Fibroblast of skin of back (primary cell): Measurements from ENCODE around the gene PCDHGC4. TPM values are rescaled to one million over a fixed set of nuclear protein-coding genes. Genes with fewer than 3 reads are reported as not detected.
A peak's percentile ranks its signal among the peaks of the same experiment; 100 is the strongest.

Source experiments
- DNase-seq: peaks from one replicate; pipeline ENCODE4 v3.0.0-alpha.2; 2013
- polyA plus RNA-seq, 2 experiments: library from polyadenylated mRNA; unstranded; fragments of 120-200 nt; gene quantifications; one replicate each; pipeline ENCODE4 v1.2.1, GENCODE V29; 2013; ENCODE audit not compliant: insufficient read length in 2 of 2

Gene PCDHGC4
- 0.68 TPM for polyA plus RNA-seq (2013, experiment 1 of 2; ENCODE audit: insufficient read length)
- polyA plus RNA-seq (2013, experiment 2 of 2; ENCODE audit: insufficient read length): 0.38 TPM

DNA sequence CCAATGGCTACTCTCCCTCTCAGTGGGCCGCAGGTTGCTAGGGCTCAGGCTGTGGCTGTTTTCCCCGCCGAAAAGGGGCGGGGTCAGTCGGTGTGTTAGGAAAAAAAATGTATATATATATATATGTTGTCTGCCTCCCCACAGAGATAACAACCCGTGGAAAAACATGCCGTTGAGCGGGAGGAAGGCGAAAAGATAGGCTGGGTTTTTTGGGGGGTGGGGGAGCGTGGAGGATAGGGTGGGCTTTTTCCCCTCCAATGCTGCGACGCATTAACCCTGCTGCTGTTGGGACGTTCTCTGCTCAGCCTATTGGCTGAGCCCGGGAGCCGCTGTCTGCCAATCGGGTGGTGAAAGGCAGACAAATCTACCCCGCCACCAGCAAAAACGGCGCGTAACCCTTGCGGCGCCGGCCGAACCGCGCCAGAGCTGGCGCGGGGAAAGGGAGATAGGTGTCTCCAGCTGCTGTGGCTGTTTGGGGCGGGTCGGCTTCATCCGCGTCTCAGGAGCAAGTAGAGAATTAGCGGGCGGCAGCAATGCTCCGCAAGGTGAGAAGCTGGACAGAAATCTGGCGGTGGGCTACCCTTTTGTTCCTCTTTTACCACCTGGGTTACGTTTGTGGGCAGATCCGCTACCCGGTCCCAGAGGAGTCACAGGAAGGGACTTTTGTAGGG is at the start of gene PCDHGC4:
PCDHGC4 (plus strand) TSS at position 390 of the 671 bp plus-strand sequence; CDS start at position 534, 144 bp downstream.
- peak; percentile 28 for DNase-seq

DNA sequence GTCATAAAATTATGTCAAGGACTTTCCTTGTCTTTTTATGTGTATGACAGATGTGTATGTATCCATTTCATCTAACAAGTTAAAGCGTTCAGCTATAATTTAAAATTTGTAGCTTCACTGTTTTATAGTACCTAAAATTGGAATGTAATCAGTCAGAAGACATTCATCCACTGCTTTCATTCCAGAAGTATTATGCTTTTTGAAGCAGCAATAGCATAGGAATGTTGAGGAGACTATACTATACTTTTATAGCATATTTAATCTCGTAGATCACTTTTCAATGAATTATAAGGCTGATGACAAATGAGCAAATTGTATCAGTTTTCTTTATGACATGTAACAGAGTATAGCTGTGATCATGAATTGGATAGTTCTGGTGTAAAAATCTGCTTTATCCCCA is 47.6 kb upstream of the PCDHGC4 start:
- DNase-seq: peak; percentile 77

DNA sequence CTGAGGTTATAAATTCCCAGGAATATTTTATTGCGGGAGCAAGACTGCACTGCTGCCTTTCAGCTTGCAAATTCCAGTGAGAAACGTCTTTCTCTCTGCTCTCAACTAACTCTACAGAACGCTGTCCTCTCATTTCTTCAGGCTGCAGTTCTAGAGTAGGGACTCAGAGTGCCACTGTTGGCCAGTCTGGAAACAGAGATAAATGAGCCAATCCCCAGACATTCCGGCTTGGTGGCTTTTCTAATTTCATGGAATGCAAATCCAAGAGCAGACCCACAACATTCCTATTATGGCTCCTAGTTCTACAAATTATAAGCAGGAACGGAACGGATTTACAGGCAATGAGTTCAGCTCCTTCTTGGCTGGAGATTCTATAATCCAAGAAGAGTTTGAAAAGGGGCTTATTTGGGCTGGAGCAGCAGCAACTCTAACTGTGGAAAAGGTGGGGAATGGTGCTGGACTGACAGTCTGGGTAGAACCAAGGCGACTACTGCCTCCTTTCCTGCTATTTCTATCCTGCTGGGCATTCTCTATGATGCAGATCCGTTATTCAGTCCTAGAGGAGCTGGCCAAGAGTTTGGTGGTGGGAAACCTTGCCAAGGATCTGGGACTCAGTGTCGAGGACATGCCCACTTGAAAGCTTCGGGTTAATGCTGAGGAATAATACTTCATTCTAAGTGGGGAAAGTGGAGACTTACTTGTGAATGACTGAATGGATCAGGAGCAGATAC is 45.3 kb upstream of the PCDHGC4 start:
- DNase-seq: peak; percentile 71

DNA sequence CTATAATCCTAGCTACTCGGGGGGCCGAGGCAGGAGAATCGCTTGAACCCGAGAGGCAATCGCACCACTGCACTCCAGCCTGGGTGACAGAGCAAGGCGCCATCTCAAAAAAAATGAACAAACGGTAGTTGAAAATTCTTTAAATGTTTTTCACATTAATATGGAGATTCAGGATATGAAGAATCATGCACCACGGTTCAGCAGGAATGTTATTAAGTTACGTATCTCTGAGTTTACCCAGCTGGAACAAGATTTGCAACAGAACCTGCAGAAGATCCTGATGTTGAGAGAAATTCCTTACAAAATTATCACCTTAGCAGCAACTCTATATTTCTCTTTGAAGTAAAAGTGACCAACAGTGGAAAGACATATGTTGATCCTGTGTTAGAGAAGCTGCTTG is 44.5 kb upstream of the PCDHGC4 start:
- DNase-seq: peak; percentile 28

DNA sequence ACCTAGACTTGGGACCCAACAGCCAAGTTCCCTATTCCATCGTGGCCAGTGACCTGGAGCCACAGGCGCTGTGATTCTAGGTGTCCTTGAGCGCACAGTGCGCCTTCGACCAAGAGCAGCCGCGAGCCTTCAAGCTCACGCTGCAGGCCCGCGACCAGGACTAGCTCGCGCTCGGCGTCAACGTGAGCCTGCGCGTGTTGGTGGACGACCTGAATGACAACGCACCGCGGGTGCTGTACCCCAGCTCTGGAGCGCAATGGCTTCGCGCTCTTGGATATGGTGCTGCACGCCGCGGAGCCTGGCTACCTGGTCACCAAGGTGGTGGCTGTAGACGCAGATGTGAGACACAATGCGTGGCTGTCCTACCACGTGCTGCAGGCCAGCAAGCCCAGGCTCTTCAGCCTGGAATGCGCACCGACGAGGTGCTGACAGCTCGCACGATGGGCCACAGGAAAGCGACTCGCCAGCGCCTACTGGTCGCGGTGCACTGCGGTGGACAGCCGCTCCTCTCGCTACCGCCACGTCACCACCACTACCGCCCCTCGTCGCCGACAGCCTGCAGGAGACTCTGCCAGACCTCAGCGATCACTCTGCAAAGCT is 43.2 kb upstream of the PCDHGC4 start:
- DNase-seq: no peak

DNA sequence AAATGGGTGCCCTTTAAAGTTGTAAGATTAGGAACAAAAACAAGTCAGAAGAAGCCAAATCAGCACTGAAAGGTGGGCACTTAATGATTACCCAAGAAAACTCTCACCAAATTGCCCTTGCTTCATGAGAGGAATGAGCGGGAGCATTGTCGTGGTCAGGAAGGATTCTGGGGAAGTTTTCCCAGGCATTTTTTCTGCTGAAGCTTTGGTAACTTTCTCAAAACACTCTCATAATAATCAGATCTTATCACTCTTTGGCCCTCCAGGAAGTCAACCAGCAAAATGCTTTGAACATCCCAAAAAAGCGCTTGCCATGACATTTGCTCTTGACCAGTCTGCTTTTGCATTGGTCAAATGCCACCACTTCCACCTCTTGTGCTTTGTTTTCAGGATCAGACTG is 19.5 kb upstream of the PCDHGC4 start:
- peak; percentile 60 for DNase-seq

DNA sequence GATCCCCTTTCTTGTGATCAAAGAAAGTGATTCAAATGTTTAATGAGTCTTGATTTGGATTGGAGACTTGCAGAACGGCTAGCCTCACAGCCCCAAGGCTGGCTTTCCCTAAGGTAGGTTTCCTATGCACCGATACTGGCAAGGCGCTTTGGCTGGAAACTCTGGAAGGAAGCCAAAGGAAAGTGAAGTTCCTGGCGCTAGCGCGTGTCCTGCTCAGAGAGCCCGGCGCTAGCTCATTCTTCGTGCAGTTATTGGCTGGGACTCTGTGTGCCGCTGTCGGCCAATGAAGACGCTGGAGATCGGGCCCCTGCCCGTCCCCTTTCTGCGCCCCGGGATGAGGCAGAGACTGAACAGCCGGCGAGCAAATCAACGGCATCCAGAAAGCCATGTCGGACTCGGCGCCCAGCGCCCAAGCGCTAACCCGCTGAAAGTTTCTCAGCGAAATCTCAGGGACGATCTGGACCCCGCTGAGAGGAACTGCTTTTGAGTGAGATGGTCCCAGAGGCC is 9.2 kb upstream of the PCDHGC4 start, which contains the start of gene PCDHGC3:
PCDHGC3 (plus strand) TSS at position 342 of the 507 bp plus-strand sequence; CDS start at position 493, 151 bp downstream.
- DNase-seq: peak; percentile 96

DNA sequence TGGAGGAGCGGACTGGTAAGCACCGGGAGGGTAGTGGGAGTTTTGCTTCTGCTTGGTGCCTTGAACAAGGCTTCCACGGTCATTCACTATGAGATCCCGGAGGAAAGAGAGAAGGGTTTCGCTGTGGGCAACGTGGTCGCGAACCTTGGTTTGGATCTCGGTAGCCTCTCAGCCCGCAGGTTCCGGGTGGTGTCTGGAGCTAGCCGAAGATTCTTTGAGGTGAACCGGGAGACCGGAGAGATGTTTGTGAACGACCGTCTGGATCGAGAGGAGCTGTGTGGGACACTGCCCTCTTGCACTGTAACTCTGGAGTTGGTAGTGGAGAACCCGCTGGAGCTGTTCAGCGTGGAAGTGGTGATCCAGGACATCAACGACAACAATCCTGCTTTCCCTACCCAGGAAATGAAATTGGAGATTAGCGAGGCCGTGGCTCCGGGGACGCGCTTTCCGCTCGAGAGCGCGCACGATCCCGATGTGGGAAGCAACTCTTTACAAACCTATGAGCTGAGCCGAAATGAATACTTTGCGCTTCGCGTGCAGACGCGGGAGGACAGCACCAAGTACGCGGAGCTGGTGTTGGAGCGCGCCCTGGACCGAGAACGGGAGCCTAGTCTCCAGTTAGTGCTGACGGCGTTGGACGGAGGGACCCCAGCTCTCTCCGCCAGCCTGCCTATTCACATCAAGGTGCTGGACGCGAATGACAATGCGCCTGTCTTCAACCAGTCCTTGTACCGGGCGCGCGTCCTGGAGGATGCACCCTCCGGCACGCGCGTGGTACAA is 8.5 kb upstream of the PCDHGC4 start:
- DNase-seq: peak; percentile 82

DNA sequence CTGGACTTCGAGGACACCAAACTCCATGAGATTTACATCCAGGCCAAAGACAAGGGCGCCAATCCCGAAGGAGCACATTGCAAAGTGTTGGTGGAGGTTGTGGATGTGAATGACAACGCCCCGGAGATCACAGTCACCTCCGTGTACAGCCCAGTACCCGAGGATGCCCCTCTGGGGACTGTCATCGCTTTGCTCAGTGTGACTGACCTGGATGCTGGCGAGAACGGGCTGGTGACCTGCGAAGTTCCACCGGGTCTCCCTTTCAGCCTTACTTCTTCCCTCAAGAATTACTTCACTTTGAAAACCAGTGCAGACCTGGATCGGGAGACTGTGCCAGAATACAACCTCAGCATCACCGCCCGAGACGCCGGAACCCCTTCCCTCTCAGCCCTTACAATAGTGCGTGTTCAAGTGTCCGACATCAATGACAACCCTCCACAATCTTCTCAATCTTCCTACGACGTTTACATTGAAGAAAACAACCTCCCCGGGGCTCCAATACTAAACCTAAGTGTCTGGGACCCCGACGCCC is 7.7 kb upstream of the PCDHGC4 start:
- DNase-seq: no peak

DNA sequence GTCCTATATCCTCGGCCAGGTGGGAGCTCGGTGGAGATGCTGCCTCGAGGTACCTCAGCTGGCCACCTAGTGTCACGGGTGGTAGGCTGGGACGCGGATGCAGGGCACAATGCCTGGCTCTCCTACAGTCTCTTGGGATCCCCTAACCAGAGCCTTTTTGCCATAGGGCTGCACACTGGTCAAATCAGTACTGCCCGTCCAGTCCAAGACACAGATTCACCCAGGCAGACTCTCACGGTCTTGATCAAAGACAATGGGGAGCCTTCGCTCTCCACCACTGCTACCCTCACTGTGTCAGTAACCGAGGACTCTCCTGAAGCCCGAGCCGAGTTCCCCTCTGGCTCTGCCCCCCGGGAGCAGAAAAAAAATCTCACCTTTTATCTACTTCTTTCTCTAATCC is 7.0 kb upstream of the PCDHGC4 start:
- no peak for DNase-seq

DNA sequence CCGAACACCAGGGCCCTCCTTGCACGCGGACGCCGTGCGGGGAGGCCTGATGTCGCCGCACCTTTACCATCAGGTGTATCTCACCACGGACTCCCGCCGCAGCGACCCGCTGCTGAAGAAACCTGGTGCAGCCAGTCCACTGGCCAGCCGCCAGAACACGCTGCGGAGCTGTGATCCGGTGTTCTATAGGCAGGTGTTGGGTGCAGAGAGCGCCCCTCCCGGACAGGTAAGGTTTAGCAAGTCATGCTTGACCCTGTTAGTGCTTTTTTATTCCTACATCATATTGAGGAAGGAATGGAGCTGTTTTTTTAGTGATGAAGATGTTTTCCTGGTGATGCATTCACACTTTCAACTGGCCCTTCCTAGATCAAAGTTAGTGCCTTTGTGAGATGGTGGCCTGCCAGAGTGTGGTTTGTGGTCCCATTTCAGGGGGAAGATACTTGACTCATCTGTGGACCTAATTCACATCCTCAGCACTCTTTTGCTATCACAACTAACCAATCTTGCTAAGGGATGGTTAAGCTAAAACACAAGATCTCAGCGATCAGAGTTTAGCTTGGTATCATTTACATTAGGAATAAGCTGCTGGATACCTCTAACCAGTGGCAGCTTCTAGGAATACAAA is 6.4 kb upstream of the PCDHGC4 start:
- peak; percentile 62 for DNase-seq

DNA sequence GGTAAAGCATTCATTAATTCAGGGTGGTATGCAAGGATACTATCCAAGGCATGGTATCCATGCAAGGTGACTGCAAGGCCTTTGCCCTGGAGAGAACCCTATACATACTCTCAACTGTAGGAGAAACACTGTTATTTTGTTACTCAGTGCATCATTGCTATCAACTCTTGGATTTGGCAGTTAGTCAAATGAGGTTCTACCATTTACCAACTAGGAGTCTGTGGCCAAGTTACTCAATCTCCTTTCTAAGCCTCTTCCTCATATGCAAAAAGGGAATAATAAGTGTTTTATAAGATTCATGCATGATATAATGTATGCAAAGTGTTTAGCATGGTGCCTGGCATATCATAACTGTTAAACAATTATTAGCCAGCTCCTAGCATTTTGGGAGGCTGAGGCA is 5.1 kb upstream of the PCDHGC4 start:
- no peak for DNase-seq

DNA sequence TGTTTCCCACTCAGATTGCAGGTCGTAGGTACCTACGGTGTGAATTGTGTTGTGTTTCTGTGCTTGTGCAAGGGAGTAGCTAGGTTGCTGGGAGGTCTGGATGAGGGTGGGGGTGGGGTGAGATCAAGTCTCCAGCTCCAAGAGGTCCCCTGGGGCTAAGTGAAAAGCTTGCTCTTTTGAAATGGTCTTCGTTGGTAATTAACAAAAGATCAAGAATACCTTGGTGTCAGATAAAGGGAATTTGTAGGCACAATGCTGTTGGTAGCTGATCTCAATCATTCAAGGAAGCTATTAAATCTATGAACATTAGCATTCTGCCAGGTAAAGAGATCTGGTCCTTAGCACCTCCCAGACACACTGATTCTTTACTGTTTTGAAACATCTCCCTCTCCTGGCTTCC is 928 bp upstream of the PCDHGC4 start:
- no peak for DNase-seq

DNA sequence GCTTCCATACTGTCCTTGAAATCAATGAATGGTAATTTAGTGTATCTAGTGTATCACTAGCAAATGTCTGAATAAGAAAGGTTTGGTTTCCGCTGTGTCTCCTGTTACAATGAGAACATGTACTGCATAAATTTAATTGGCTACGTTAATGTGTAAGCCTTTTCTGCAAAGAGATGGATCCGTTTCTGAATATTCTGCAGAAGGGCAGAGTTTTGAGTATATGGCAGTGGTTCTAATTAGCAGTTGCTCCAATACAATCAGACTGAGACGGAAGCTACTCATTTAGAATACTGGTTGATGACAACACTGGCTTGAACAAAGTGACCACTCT is 555 bp upstream of the PCDHGC4 start:
- DNase-seq: no peak

DNA sequence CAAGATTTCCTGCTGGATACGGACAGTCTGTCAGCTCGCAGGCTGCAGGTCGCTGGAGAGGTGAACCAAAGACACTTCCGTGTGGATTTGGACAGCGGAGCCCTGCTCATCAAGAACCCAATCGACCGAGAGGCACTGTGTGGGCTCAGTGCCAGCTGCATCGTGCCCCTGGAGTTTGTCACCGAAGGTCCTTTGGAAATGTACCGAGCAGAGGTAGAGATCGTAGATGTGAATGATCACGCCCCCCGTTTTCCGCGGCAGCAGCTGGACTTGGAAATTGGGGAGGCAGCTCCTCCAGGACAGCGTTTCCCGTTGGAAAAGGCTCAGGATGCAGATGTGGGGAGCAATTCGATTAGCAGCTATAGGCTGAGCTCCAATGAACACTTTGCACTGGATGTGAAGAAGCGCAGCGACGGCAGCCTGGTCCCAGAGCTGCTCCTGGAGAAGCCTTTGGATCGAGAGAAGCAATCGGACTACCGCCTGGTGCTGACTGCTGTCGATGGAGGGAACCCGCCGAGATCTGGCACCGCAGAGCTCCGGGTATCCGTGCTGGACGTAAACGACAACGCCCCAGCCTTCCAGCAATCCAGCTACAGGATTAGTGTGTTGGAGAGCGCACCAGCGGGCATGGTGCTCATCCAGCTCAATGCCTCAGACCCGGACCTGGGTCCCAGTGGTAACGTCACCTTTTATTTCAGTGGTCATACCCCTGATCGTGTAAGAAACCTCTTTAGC is 658 bp downstream of the PCDHGC4 start:
- DNase-seq: no peak

DNA sequence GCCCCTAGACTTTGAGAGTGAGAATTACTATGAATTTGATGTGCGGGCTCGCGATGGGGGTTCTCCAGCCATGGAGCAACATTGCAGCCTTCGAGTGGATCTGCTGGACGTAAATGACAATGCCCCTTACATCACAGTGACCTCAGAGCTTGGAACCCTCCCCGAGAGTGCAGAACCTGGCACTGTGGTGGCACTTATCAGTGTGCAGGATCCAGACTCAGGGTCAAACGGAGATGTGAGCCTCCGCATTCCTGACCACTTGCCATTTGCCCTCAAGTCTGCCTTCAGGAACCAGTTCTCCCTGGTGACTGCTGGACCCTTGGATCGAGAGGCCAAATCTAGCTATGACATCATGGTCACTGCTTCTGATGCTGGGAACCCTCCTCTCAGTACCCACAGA is 1.3 kb downstream of the PCDHGC4 start:
- DNase-seq: no peak

DNA sequence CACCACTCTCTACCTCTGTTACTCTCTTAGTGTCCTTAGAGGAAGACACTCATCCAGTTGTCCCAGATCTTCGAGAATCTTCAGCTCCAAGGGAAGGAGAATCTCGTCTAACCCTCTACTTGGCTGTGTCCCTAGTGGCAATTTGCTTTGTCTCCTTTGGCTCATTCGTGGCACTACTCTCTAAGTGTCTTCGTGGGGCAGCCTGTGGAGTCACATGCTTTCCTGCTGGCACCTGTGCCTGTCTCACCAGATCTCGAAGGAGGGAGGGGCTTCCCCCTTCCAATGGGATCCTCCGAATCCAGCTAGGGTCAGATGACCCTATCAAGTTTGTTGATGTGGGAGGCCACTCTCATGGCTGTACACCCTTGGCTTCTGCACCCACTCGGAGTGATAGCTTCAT is 2.3 kb downstream of the PCDHGC4 start:
- DNase-seq: no peak

DNA sequence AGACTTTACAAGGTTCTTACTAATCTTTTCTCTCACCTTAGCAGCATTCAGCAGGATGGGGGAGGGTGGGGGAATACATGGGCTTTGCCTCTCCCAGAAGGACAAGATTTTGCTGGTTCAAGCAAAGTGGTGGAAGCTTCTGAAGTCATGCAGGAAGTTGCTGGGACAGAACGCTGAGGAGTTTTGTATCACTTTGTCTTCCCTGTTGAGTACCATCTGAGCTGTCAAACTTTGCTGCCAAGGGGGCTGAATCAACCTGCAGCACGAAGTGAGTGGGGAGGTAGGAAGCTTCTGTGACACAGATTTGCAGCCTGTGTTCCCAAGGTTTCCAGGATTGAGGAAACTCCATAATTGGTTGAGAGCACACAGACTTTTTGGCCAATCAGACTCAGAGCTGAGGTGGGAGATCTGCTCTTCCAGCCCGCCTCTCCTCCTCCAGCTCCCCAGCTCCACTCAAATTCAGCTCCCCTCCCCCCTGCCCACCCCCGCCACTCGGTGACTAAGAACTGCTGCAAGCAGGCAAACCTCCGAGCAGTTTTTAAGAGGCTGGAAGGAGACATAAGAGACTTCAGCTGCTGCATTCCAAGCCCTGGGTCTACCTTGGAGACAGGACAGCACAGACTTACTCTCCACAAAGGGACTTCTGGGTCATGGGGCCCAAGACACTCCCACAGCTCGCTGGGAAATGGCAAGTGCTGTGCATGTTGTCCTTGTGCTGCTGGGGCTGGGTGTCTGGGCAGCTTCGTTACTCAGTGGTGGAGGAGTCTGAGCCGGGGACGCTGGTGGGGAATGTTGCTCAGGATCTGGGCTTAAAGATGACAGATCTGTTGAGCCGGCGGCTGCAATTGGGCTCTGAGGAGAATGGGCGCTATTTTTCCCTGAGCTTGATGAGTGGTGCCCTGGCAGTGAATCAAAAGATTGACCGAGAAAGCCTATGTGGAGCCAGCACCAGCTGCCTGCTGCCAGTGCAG is 4.0 kb downstream of the PCDHGC4 start, which contains the start of gene PCDHGC5:
PCDHGC5 (plus strand) TSS at position 491 of the 971 bp plus-strand sequence; CDS start at position 651, 160 bp downstream.
- DNase-seq: peak; percentile 82

DNA sequence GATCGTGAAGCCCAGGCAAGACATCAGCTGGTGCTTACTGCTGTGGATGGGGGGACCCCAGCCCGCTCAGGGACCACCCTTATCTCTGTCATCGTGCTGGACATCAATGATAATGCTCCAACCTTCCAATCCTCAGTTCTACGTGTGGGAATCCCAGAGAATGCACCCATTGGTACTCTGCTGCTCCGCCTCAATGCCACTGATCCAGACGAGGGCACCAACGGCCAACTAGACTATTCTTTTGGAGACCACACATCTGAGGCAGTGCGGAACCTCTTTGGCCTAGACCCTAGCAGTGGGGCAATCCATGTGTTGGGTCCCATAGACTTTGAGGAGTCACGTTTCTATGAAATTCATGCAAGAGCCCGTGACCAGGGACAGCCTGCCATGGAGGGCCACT is 5.0 kb downstream of the PCDHGC4 start:
- DNase-seq: no peak

DNA sequence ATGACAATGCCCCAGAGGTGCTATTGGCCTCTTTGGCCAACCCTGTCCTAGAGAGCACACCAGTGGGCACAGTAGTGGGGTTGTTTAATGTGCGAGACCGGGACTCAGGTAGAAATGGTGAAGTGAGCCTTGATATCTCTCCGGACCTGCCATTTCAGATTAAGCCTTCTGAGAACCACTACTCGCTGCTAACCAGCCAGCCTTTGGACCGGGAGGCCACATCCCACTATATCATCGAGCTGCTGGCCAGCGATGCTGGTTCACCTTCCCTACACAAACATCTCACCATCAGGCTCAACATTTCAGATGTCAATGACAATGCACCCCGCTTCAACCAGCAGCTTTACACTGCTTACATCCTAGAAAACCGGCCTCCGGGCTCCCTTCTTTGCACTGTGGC is 5.4 kb downstream of the PCDHGC4 start:
- no peak for DNase-seq
